Stomach smooth muscle (tissue), 2 donors: ENCODE measurements around the gene PARP9.

Experiments
- H3K27ac ChIP-seq: one replicate; pipeline ENCODE4 v1.7.0; 2013; ENCODE audit warnings: mild to moderate bottlenecking, low read length, inconsistent platforms
- H3K27me3 ChIP-seq, 2 donors: one replicate each; pipeline ENCODE4 v1.7.0; 2013; ENCODE audit warnings: low read length in 2 of 2; ENCODE audit not compliant: insufficient read depth in 2 of 2, control insufficient read depth in 1 of 2
- H3K36me3 ChIP-seq, 2 donors: one replicate each; pipeline ENCODE4 v1.7.0; 2013; ENCODE audit warnings: low read length in 2 of 2; ENCODE audit not compliant: control insufficient read depth in 2 of 2, insufficient read depth in 2 of 2
- H3K4me1 ChIP-seq: one replicate; pipeline ENCODE4 v1.7.0; 2013; ENCODE audit warnings: low read length; ENCODE audit not compliant: control insufficient read depth, insufficient read depth
- H3K4me3 ChIP-seq, 2 donors: one replicate each; pipeline ENCODE4 v1.7.0; 2013; ENCODE audit warnings: low read length in 2 of 2
- H3K9ac ChIP-seq, 2 donors: one replicate each; pipeline ENCODE4 v1.7.0; 2013; ENCODE audit warnings: low read length in 2 of 2, mild to moderate bottlenecking in 1 of 2
- H3K9me3 ChIP-seq, 2 donors: one replicate each; pipeline ENCODE4 v1.7.0; 2013; ENCODE audit warnings: low read length in 2 of 2; ENCODE audit not compliant: control insufficient read depth in 2 of 2
- donor health status: healthy.
- donor health status: Pancreatic carcinoma.

PARP9 gene

GRCh38 chr3:122555275-122556071 lies 8.6 kb downstream of the PARP9 start:
- Histone ChIP-seq H3K4me1 (no peaks in the 10 kb centered on the region), H3K9ac (no peak overlapping the region), H3K27me3 (no peaks in the 10 kb centered on the region), H3K4me3 (no peak overlapping the region), H3K27ac (no peak overlapping the region), H3K9me3 (no peaks in the 10 kb centered on the region), H3K36me3 (peaks cover 30 to 48% of the 10 kb centered on the region in 2 donors)

GRCh38 chr3:122553171-122553570 lies 10.9 kb downstream of the PARP9 start:
- H3K27ac ChIP-seq, result no peak overlapping the region
- no peak overlapping the region for H3K4me3 ChIP-seq
- H3K9me3 ChIP-seq, result no peaks in the 10 kb centered on the region
- H3K9ac ChIP-seq, result no peak overlapping the region
- H3K4me1 ChIP-seq, result no peaks in the 10 kb centered on the region
- no peaks in the 10 kb centered on the region for H3K27me3 ChIP-seq
- peaks cover 32 to 47% of the 10 kb centered on the region in 2 donors for H3K36me3 ChIP-seq

- Histone ChIP-seq H3K27ac (no peak overlapping the region), H3K9ac (no peak overlapping the region), H3K4me3 (no peak overlapping the region), H3K27me3 (no peaks in the 10 kb centered on the region), H3K9me3 (no peaks in the 10 kb centered on the region), H3K4me1 (no peaks in the 10 kb centered on the region), H3K36me3 (peaks cover 31 to 36% of the 10 kb centered on the region in 2 donors)
Measured at GRCh38 chr3:122548619-122549018, 15.5 kb downstream of the PARP9 start.

GRCh38 chr3:122548076-122548475 lies 16.0 kb downstream of the PARP9 start:
- Histone ChIP-seq H3K27ac (no peak overlapping the region), H3K36me3 (peaks cover 31 to 36% of the 10 kb centered on the region in 2 donors), H3K4me1 (no peaks in the 10 kb centered on the region), H3K27me3 (no peaks in the 10 kb centered on the region), H3K9me3 (no peaks in the 10 kb centered on the region), H3K4me3 (no peak overlapping the region), H3K9ac (no peak overlapping the region)

GRCh38 chr3:122546151-122546550 lies 17.9 kb downstream of the PARP9 start:
- Histone ChIP-seq H3K27ac (no peak overlapping the region), H3K27me3 (no peaks in the 10 kb centered on the region), H3K4me1 (no peaks in the 10 kb centered on the region), H3K36me3 (peaks cover 31 to 34% of the 10 kb centered on the region in 2 donors), H3K4me3 (no peak overlapping the region), H3K9me3 (no peaks in the 10 kb centered on the region), H3K9ac (no peak overlapping the region)

- H3K4me1 ChIP-seq, result no peaks in the 10 kb centered on the region
- no peaks in the 10 kb centered on the region for H3K9me3 ChIP-seq
- no peak overlapping the region for H3K4me3 ChIP-seq
- no peak overlapping the region for H3K27ac ChIP-seq
- no peaks in the 10 kb centered on the region for H3K27me3 ChIP-seq
- H3K36me3 ChIP-seq, result peaks cover 31 to 35% of the 10 kb centered on the region in 2 donors
- no peak overlapping the region for H3K9ac ChIP-seq
Measured at GRCh38 chr3:122538956-122539490, 25.1 kb downstream of the PARP9 start.

- Histone ChIP-seq H3K4me1 (no peaks in the 10 kb centered on the region), H3K4me3 (no peak overlapping the region), H3K36me3 (peaks cover 50 to 51% of the 10 kb centered on the region in 2 donors), H3K27me3 (no peaks in the 10 kb centered on the region), H3K9me3 (no peaks in the 10 kb centered on the region), H3K27ac (no peak overlapping the region), H3K9ac (no peak overlapping the region)
Measured at GRCh38 chr3:122536632-122537001, 27.5 kb downstream of the PARP9 start.

GRCh38 chr3:122535964-122536631 lies 28.0 kb downstream of the PARP9 start:
- no peak overlapping the region for H3K27ac ChIP-seq
- no peaks in the 10 kb centered on the region for H3K9me3 ChIP-seq
- no peak overlapping the region for H3K4me3 ChIP-seq
- no peak overlapping the region for H3K9ac ChIP-seq
- H3K4me1 ChIP-seq, result no peaks in the 10 kb centered on the region
- peaks cover 49 to 50% of the 10 kb centered on the region in 2 donors for H3K36me3 ChIP-seq
- H3K27me3 ChIP-seq, result no peaks in the 10 kb centered on the region

- Histone ChIP-seq H3K27me3 (no peaks in the 10 kb centered on the region), H3K4me1 (no peaks in the 10 kb centered on the region), H3K9ac (no peak overlapping the region), H3K9me3 (no peaks in the 10 kb centered on the region), H3K4me3 (no peak overlapping the region), H3K27ac (no peak overlapping the region), H3K36me3 (peaks cover 41 to 49% of the 10 kb centered on the region in 2 donors)
Measured at GRCh38 chr3:122533931-122534334, 30.2 kb downstream of the PARP9 start.

GRCh38 chr3:122533480-122533879 lies 30.6 kb downstream of the PARP9 start:
- Histone ChIP-seq H3K27ac (no peak overlapping the region), H3K9me3 (no peaks in the 10 kb centered on the region), H3K36me3 (peaks cover 41 to 44% of the 10 kb centered on the region in 2 donors), H3K4me1 (no peaks in the 10 kb centered on the region), H3K27me3 (no peaks in the 10 kb centered on the region), H3K4me3 (no peak overlapping the region), H3K9ac (no peak overlapping the region)

GRCh38 chr3:122530164-122530563 lies 33.9 kb downstream of the PARP9 start:
- H3K4me1 ChIP-seq, result no peaks in the 10 kb centered on the region
- no peak overlapping the region for H3K9ac ChIP-seq
- peaks cover 43 to 44% of the 10 kb centered on the region in 2 donors for H3K36me3 ChIP-seq
- H3K27ac ChIP-seq, result no peak overlapping the region
- H3K27me3 ChIP-seq, result no peaks in the 10 kb centered on the region
- no peak overlapping the region for H3K4me3 ChIP-seq
- no peaks in the 10 kb centered on the region for H3K9me3 ChIP-seq
